ENCODE measurements around the gene DUOX1. TPM values are rescaled to one million over a fixed set of nuclear protein-coding genes. Genes with fewer than 3 reads are reported as not detected.
A peak's percentile ranks its signal among the peaks of the same experiment; 100 is the strongest.

Gene DUOX1
- total RNA-seq, 1 experiment from 2014 or later, result 19.6 TPM

DNA sequence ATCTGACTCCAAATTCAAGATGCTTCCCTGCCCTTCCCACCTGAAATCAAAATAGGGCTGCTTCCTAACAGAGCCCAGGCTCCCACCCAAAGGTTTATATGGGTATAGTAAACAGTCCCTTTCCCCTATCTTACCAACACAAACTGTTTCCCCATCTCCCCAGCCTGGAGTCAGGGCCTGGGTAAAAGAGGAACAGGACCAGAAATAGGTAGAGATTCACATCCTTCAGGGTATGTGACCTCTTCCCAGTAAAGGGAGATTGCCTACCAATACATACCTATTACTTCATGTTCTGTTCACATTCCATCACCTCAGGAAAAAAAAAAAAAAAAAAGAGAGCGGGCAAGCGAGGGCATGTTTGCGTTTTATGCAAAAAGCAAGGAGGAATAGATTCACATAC lies 67.7 kb downstream of the DUOX1 start:
- Histone ChIP-seq H2AFZ (ENCODE audit: low read depth, low read length, poor library complexity, severe bottlenecking) (peak overlapping the region; percentile 66), H3K27ac (ENCODE audit: low read depth, low read length) (no peak overlapping the region; the same call in 1 of the 2 replicates), H3K36me3 (ENCODE audit: control insufficient read depth in 1 of 2, insufficient read depth in 2 of 2, low read length in 2 of 2) (no peaks in the 10 kb centered on the region), H4K20me1 (ENCODE audit: insufficient read depth) (no peaks in the 10 kb centered on the region), H3K4me3 (replicated peaks in 1 of 2; ENCODE audit: low read depth in 1 of 2, low read length in 2 of 2) (no peak overlapping the region), H3K27me3 (ENCODE audit: insufficient read depth, low read length) (no peaks in the 10 kb centered on the region), H3K9ac (ENCODE audit: low read length) (no peak overlapping the region), H3K9me2 (ENCODE audit: insufficient read depth) (no peaks in the 10 kb centered on the region), H3K9me3 (ENCODE audit: control insufficient read depth in 1 of 2, insufficient read depth in 1 of 2, low read depth in 1 of 2, low read length in 2 of 2) (no peaks in the 10 kb centered on the region), H3K79me2 (ENCODE audit: insufficient read depth, low read length) (no peaks in the 10 kb centered on the region), H3K4me2 (ENCODE audit: low read length) (peak overlapping the region; percentile 94; the same call in 1 of the 2 replicates), H3K4me1 (ENCODE audit: control insufficient read depth in 1 of 2, insufficient read depth in 2 of 2, low read length in 2 of 2) (peaks cover 11 to 36% of the 10 kb centered on the region in 2 experiments)
- no peak for TF ChIP-seq YY1 (IDR thresholded peaks at IDR 0.05; ENCODE audit: extremely low read depth, insufficient replicate concordance, low read depth, low read length)
- TF ChIP-seq CEBPB (IDR thresholded peaks at IDR 0.05; ENCODE audit: low read depth), result no peak
- TF ChIP-seq, protein P1, sequence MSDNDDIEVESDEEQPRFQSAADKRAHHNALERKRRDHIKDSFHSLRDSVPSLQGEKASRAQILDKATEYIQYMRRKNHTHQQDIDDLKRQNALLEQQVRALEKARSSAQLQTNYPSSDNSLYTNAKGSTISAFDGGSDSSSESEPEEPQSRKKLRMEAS (IDR thresholded peaks at IDR 0.05), result no peak
- no peak for TF ChIP-seq POLR2A (IDR thresholded peaks at IDR 0.05; ENCODE audit: borderline replicate concordance, extremely low read depth, insufficient read depth, insufficient read length)
- TF ChIP-seq TCF7L2 (IDR thresholded peaks at IDR 0.05; ENCODE audit: borderline replicate concordance, extremely low read depth, insufficient read depth, insufficient read length), result no peak
- no peak for TF ChIP-seq POLR2AphosphoS5 (IDR thresholded peaks at IDR 0.05; ENCODE audit: low read depth, low read length)
- TF ChIP-seq EZH2phosphoT487 (IDR thresholded peaks at IDR 0.05; ENCODE audit: borderline replicate concordance), result no peak
- no peak for TF ChIP-seq CBX3 (IDR thresholded peaks at IDR 0.05; ENCODE audit: low read depth)
- TF ChIP-seq, protein P2, sequence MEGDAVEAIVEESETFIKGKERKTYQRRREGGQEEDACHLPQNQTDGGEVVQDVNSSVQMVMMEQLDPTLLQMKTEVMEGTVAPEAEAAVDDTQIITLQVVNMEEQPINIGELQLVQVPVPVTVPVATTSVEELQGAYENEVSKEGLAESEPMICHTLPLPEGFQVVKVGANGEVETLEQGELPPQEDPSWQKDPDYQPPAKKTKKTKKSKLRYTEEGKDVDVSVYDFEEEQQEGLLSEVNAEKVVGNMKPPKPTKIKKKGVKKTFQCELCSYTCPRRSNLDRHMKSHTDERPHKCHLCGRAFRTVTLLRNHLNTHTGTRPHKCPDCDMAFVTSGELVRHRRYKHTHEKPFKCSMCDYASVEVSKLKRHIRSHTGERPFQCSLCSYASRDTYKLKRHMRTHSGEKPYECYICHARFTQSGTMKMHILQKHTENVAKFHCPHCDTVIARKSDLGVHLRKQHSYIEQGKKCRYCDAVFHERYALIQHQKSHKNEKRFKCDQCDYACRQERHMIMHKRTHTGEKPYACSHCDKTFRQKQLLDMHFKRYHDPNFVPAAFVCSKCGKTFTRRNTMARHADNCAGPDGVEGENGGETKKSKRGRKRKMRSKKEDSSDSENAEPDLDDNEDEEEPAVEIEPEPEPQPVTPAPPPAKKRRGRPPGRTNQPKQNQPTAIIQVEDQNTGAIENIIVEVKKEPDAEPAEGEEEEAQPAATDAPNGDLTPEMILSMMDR (IDR thresholded peaks at IDR 0.05 in 2 of 3, conservative IDR thresholded peaks at IDR 0.05 in 1 of 3; ENCODE audit: borderline replicate concordance in 1 of 3, insufficient read depth in 1 of 3, low read depth in 2 of 3, low read length in 2 of 3), result no peak
- no peak for TF ChIP-seq SIN3A (IDR thresholded peaks at IDR 0.05; ENCODE audit: low read depth)
- no peak for TF ChIP-seq ELF1 (IDR thresholded peaks at IDR 0.05; ENCODE audit: borderline replicate concordance, low read depth)
- TF ChIP-seq SRF (IDR thresholded peaks at IDR 0.05; ENCODE audit: low read depth), result no peak
- TF ChIP-seq, protein P3, sequence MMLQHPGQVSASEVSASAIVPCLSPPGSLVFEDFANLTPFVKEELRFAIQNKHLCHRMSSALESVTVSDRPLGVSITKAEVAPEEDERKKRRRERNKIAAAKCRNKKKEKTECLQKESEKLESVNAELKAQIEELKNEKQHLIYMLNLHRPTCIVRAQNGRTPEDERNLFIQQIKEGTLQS (IDR thresholded peaks at IDR 0.05), result no peak
- TF ChIP-seq SP1 (IDR thresholded peaks at IDR 0.05; ENCODE audit: low read depth), result no peak
- no TSS peak for BruUV-seq (replicated peaks)
- ChIA-PET RAD21 (ENCODE audit: low non-redundant PET in 1 of 2, low total read pairs in 2 of 2, uncharacterized antibody in 2 of 2, unreplicated experiment in 2 of 2) (no interaction called here), POLR2A (no interaction called here), CTCF (interaction anchor here (0.9 to 4.8 kb wide), 4 partner anchors 10 to 82 kb away, joined by 3 to 44 read pairs (median 5); no protein-coding TSS in a partner anchor)
- DNase-seq (ENCODE audit: low read depth, low spot score) (no peak), ATAC-seq (no peak)
- intact Hi-C loops (cut with micrococcal nuclease), result no loop called here

All from HCT116 (cell line).